Activated CD4-positive, alpha-beta T cell treated with anti-CD3 and anti-CD28 coated beads, Interleukin-2, amount 50 U/mL, for 48 hours (primary cell): ENCODE measurements around the gene JPH2.
A peak's percentile ranks its signal among the peaks of the same experiment; 100 is the strongest.
"Not testable (repeated sequence)": the region's sequence is repeated elsewhere in the genome, so short reads cannot be mapped to it uniquely, and the experiment has no call there.

Experiments
- DNase-seq, 2 experiments: peaks; one replicate each; pipeline ENCODE4 v3.0.0-alpha.2; 2020

The JPH2 gene

GRCh38 chr20:44211177-44212039 lies 24.4 kb upstream of the JPH2 start:
- no peak for DNase-seq

GRCh38 chr20:44210406-44211176 lies 23.6 kb upstream of the JPH2 start, which contains the start of gene OSER1:
Gene OSER1 (minus strand): TSS chr20:44210771. CDS start chr20:44206957, 3,814 bp downstream.
- peak; percentile 96 to 97 for DNase-seq

GRCh38 chr20:44209686-44210405 lies 22.9 kb upstream of the JPH2 start:
- peak; percentile 17 to 28 for DNase-seq

GRCh38 chr20:44208770-44209169 lies 21.8 kb upstream of the JPH2 start:
- no peak for DNase-seq

GRCh38 chr20:44208165-44208564 lies 21.2 kb upstream of the JPH2 start:
- DNase-seq: no peak

- no peak for DNase-seq
Observed at GRCh38 chr20:44207126-44207723, 20.2 kb upstream of the JPH2 start.

GRCh38 chr20:44206132-44206531 lies 19.1 kb upstream of the JPH2 start:
- DNase-seq: no peak

GRCh38 chr20:44204832-44205215 lies 17.8 kb upstream of the JPH2 start:
- DNase-seq: no peak

- DNase-seq: no peak
Observed at GRCh38 chr20:44204156-44204831, 17.3 kb upstream of the JPH2 start.

- no peak for DNase-seq
Observed at GRCh38 chr20:44203161-44203560, 16.2 kb upstream of the JPH2 start.

GRCh38 chr20:44200983-44201382 lies 14.0 kb upstream of the JPH2 start:
- no peak for DNase-seq

GRCh38 chr20:44200371-44200770 lies 13.4 kb upstream of the JPH2 start:
- no peak for DNase-seq

- no peak for DNase-seq
Observed at GRCh38 chr20:44199877-44200276, 12.9 kb upstream of the JPH2 start.

- peak; percentile 20 to 24 for DNase-seq
Observed at GRCh38 chr20:44198872-44199271, 11.9 kb upstream of the JPH2 start.

- no peak for DNase-seq
Observed at GRCh38 chr20:44196271-44196670, 9.3 kb upstream of the JPH2 start.

- no peak for DNase-seq
Observed at GRCh38 chr20:44195605-44196004, 8.6 kb upstream of the JPH2 start.

- no peak for DNase-seq
Observed at GRCh38 chr20:44193801-44194200, 6.8 kb upstream of the JPH2 start.

GRCh38 chr20:44191640-44192039 lies 4.7 kb upstream of the JPH2 start:
- DNase-seq: not testable (repeated sequence)

- peak; percentile 46 to 61 for DNase-seq
Observed at GRCh38 chr20:44190197-44190852, 3.3 kb upstream of the JPH2 start.

GRCh38 chr20:44188752-44189151 lies 1.8 kb upstream of the JPH2 start:
- no peak for DNase-seq
